Lung (tissue), 16 donors: Measurements from ENCODE around the gene SFT2D3. TPM values are rescaled to one million over a fixed set of nuclear protein-coding genes. Genes with fewer than 3 reads are reported as not detected.

ENCODE experiments used
- ATAC-seq: fragments of 200-7000 bp; cut with Tn5 transposase; one replicate; pipeline ENCODE4 v1.9.1; 2020; ENCODE audit warnings: moderate number of reproducible peaks; ENCODE audit not compliant: insufficient read depth, low FRiP score
- DNase-seq, 3 donors: peaks; one replicate each; pipeline ENCODE4 v3.0.0-alpha.2; 2013 to 2017
- H3K27ac ChIP-seq, 2 donors: one replicate each; pipeline ENCODE4 v1.5.1; 2013; ENCODE audit warnings: mild to moderate bottlenecking in 2 of 2, moderate library complexity in 2 of 2, control low read depth in 1 of 2, inconsistent platforms in 1 of 2, low read depth in 1 of 2, low read length in 1 of 2
- H3K27me3 ChIP-seq, 3 donors: one replicate each; pipeline ENCODE4 v1.5.1; 2013; ENCODE audit warnings: low read length in 2 of 3; ENCODE audit not compliant: control insufficient read depth in 3 of 3, insufficient read depth in 3 of 3
- H3K36me3 ChIP-seq, 4 donors: one replicate each; pipeline ENCODE4 v1.5.1; 2013; ENCODE audit warnings: low read length in 4 of 4, mild to moderate bottlenecking in 1 of 4, moderate library complexity in 1 of 4; ENCODE audit not compliant: control insufficient read depth in 4 of 4, insufficient read depth in 4 of 4
- H3K4me1 ChIP-seq, 5 donors: one replicate each; pipeline ENCODE4 v1.5.1; 2013; ENCODE audit warnings: low read length in 5 of 5, mild to moderate bottlenecking in 2 of 5, moderate library complexity in 1 of 5; ENCODE audit not compliant: control insufficient read depth in 5 of 5, insufficient read depth in 5 of 5
- H3K4me3 ChIP-seq: one replicate; pipeline ENCODE4 v1.5.1; 2013; ENCODE audit warnings: mild to moderate bottlenecking, control low read depth, moderate library complexity
- H3K9ac ChIP-seq, 2 donors: one replicate each; pipeline ENCODE4 v1.5.1; 2013; ENCODE audit warnings: low read length in 2 of 2, control low read depth in 1 of 2; ENCODE audit not compliant: insufficient read depth in 1 of 2
- H3K9me3 ChIP-seq, 4 donors: one replicate each; pipeline ENCODE4 v1.5.1; 2013; ENCODE audit warnings: low read length in 3 of 4, mild to moderate bottlenecking in 1 of 4, moderate library complexity in 1 of 4; ENCODE audit not compliant: control insufficient read depth in 4 of 4, insufficient read depth in 3 of 4
- WGBS, 2 donors: extraction: QIAGEN DNeasy Blood & Tissue Kit; methylation state at CpG; one replicate each; pipeline ENCODE4 v1.1.7; 2013; 5-methylcytosine and 5-hydroxymethylcytosine counted together
- long read RNA-seq, 5 donors: transcript quantifications; one replicate each; lab custom pipeline, GENCODE V29; 2026
- polyA plus RNA-seq, 2 donors: library from polyadenylated mRNA; stranded (reverse); fragments of 200-250 nt; gene quantifications; one replicate each; pipeline ENCODE4 v1.2.1, GENCODE V29; 2013
- total RNA-seq, 2 donors: library from RNA; depleted of rRNA in 1 of 2; stranded (reverse); fragments of >200 nt in 1 of 2; gene quantifications; one replicate each; pipeline ENCODE4 v1.2.1, GENCODE V29; 2014 to 2021
- TF ChIP-seq, protein P1 (sequence below): IDR thresholded peaks from 2 replicates; pipeline ENCODE4 v1.5.1; 2012; ENCODE audit warnings: mild to moderate bottlenecking; ENCODE audit errors: control extremely low read depth, extremely low read depth
- donor health status: control.
- donor health status: control.
- donor health status: Bipolar disorder and iron deficiency.
- donor health status: healthy.
- donor health status: DM: yes; HTN: yes; CAD: no.

The SFT2D3 gene, protein sequence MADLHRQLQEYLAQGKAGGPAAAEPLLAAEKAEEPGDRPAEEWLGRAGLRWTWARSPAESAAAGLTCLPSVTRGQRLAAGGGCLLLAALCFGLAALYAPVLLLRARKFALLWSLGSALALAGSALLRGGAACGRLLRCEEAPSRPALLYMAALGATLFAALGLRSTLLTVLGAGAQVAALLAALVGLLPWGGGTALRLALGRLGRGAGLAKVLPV
- total RNA-seq (10 to 100 TPM in 1 of 2 donors, 1 to 10 TPM in 1; 7.1 to 11.0 TPM), polyA plus RNA-seq (1 to 10 TPM; 5.0 to 9.9 TPM)
- long read RNA-seq, donor 1, transcript SFT2D3-201 (1 exons, 3,735 nt): major isoform, 56 of 91 reads
- long read RNA-seq, donor 1, partial matches to known transcripts: 35 of 91 reads
- long read RNA-seq, donor 1, other reads (novel, unspliced or antisense): 0 of 91 reads
- long read RNA-seq, donor 2, transcript SFT2D3-201 (1 exons, 3,735 nt): major isoform, 17 of 17 reads
- long read RNA-seq, donor 2, partial matches to known transcripts: 0 of 17 reads
- long read RNA-seq, donor 2, other reads (novel, unspliced or antisense): 0 of 17 reads
- long read RNA-seq, donor 3, transcript SFT2D3-201 (1 exons, 3,735 nt): major isoform, 30 of 30 reads
- long read RNA-seq, donor 3, partial matches to known transcripts: 0 of 30 reads
- long read RNA-seq, donor 3, other reads (novel, unspliced or antisense): 0 of 30 reads
- long read RNA-seq, donor 4, transcript SFT2D3-201 (1 exons, 3,735 nt): major isoform, 36 of 36 reads
- long read RNA-seq, donor 4, partial matches to known transcripts: 0 of 36 reads
- long read RNA-seq, donor 4, other reads (novel, unspliced or antisense): 0 of 36 reads
- long read RNA-seq, donor 5, transcript SFT2D3-201 (1 exons, 3,735 nt): major isoform, 31 of 88 reads
- long read RNA-seq, donor 5, partial matches to known transcripts: 57 of 88 reads
- long read RNA-seq, donor 5, other reads (novel, unspliced or antisense): 0 of 88 reads

DNA sequence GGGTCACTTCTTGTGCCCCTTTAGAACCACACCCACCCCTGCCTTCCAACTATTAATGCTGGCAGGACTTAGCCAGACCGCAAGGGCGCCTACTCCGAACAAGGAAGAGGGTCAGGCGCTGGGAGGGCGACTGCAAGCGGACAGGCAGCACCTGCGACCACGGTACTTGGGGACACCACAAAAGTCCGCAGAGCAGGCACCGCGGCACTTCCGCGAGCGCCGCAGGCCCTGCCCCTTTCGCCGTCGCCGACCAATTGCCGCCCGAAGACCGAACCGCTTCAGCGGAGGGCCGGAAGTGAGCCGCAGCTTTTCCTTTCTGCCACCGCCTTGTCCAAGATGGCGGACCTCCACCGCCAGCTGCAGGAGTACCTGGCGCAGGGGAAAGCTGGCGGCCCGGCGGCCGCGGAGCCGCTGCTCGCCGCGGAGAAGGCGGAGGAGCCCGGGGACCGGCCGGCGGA lies at the start of gene SFT2D3:
SFT2D3 (plus strand) TSS at position 305 of the 458 bp plus-strand sequence; CDS start at position 337, 32 bp downstream.
- DNase-seq (peak; percentile 94 to 96 (median 94)), ATAC-seq (peak; percentile 90)
- H3K36me3 ChIP-seq: peaks cover 0 to 8% (median 2%) of the 10 kb centered on the region in 4 donors
- peak within 1 kb of the TSS; percentile 94 to 99 for H3K27ac ChIP-seq
- H3K9ac ChIP-seq: peak within 1 kb of the TSS; percentile 59 to 74
- TF ChIP-seq, protein P1, sequence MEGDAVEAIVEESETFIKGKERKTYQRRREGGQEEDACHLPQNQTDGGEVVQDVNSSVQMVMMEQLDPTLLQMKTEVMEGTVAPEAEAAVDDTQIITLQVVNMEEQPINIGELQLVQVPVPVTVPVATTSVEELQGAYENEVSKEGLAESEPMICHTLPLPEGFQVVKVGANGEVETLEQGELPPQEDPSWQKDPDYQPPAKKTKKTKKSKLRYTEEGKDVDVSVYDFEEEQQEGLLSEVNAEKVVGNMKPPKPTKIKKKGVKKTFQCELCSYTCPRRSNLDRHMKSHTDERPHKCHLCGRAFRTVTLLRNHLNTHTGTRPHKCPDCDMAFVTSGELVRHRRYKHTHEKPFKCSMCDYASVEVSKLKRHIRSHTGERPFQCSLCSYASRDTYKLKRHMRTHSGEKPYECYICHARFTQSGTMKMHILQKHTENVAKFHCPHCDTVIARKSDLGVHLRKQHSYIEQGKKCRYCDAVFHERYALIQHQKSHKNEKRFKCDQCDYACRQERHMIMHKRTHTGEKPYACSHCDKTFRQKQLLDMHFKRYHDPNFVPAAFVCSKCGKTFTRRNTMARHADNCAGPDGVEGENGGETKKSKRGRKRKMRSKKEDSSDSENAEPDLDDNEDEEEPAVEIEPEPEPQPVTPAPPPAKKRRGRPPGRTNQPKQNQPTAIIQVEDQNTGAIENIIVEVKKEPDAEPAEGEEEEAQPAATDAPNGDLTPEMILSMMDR: no peak
- H3K4me3 ChIP-seq: peak within 1 kb of the TSS; percentile 89
- H3K27me3 ChIP-seq: no peaks in the 10 kb centered on the region
- no peaks in the 10 kb centered on the region for H3K9me3 ChIP-seq
- H3K4me1 ChIP-seq: peaks cover 6 to 50% (median 10%) of the 10 kb centered on the region in 5 donors
- 0 to 1% methylated on average over 40 to 44 of the region's 44 CpGs for WGBS, 2 donors

DNA sequence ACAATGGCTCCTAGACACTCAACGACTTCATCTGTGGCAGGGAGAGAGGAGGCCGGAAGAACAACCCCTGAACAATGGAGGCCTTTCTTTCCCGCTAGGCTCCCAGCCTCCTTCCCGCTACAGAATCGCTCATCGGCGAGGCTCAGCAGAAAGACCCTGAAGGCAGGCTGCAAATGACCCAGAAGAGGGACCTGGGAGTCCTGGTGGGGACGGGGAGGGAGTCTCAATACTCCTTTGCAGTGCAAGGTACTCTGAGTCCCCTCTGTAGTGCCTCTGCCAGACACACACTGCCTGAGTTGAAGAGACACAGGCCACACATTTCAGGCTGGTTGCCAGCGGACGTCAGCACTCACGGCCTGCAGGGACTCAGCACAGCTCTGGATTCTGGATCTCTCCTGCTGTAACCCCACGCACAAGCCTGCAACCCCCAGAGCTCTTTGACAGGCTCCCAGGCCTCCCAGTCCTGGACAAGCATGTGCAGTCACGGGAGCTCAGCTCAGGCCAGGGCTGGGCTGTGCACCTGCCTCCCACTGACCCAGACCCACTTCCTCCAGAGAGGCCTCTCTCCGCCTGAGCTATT lies 49.2 kb upstream of the SFT2D3 start:
- H3K4me1 ChIP-seq: peaks cover 0 to 47% (median 7%) of the 10 kb centered on the region in 5 donors
- H3K4me3 ChIP-seq: no peak overlapping the region
- H3K27me3 ChIP-seq: no peaks in the 10 kb centered on the region
- no peak overlapping the region for H3K9ac ChIP-seq
- no peak for ATAC-seq
- peak overlapping the region; percentile 55 to 75 for H3K27ac ChIP-seq
- WGBS, 2 donors: 73 to 76% methylated on average over 14 of the region's 14 CpGs
- no peaks in the 10 kb centered on the region for H3K9me3 ChIP-seq
- TF ChIP-seq, protein P1: no peak
- H3K36me3 ChIP-seq: peaks cover 0 to 24% (median 0%) of the 10 kb centered on the region in 4 donors
- DNase-seq: peak; percentile 55 to 72 (median 65)

DNA sequence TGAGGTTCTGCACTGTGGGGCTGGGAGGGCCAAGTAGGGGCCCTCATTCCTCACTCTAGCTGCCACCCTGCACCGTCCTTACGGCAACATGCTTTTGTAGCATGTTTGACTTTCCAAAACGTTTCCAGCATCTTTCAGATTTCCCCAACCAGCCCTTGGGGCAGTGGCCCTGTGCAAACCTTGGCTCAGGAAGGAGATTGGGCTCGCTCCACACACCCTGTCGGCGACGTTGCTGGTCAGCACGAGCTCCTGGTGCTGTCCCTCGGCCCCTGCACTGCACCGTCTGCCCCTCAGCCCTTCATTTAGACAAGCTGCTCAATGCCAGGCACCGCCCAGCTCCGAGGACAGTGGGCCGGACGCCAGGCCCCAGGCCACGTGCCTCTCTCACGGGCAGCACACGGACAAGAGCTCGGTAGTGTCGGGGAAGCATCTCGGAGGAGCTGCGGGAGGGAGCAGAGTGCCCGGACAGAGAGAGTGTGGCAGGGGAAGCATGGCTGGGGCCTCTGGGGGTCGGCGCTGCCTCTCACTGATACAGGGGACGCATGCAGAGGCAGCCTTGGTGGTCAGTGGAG lies 48.4 kb upstream of the SFT2D3 start:
- DNase-seq: no peak
- Histone ChIP-seq H3K9ac (no peak overlapping the region), H3K27me3 (no peaks in the 10 kb centered on the region), H3K4me1 (peaks cover 0 to 45% (median 6%) of the 10 kb centered on the region in 5 donors), H3K27ac (peak overlapping the region; percentile 23 to 72), H3K9me3 (no peaks in the 10 kb centered on the region), H3K4me3 (no peak overlapping the region), H3K36me3 (peaks cover 0 to 28% (median 0%) of the 10 kb centered on the region in 4 donors)
- TF ChIP-seq, protein P1: no peak
- ATAC-seq: no peak
- 75 to 81% methylated on average over 25 of the region's 25 CpGs for WGBS, 2 donors
